ENCODE results near the gene BPIFB2.

BPIFB2 gene

GRCh38 chr20:33009214-33010132, 2.0 kb downstream of the BPIFB2 start:
- DNase-seq: no peak

GRCh38 chr20:33010133-33010504, 2.6 kb downstream of the BPIFB2 start:
- no peak for DNase-seq

GRCh38 chr20:33010674-33011449, 3.4 kb downstream of the BPIFB2 start:
- DNase-seq: no peak

- DNase-seq: no peak
Measured at GRCh38 chr20:33012327-33013189, 5.1 kb downstream of the BPIFB2 start.

GRCh38 chr20:33013701-33014326, 6.3 kb downstream of the BPIFB2 start:
- no peak for DNase-seq

GRCh38 chr20:33014336-33015113, 7.0 kb downstream of the BPIFB2 start:
- DNase-seq: no peak

- DNase-seq: no peak
Measured at GRCh38 chr20:33015114-33015484, 7.6 kb downstream of the BPIFB2 start.

GRCh38 chr20:33015700-33016580, 8.4 kb downstream of the BPIFB2 start:
- DNase-seq: no peak

GRCh38 chr20:33016581-33017109, 9.1 kb downstream of the BPIFB2 start:
- no peak for DNase-seq

GRCh38 chr20:33017542-33017941, 10.0 kb downstream of the BPIFB2 start:
- DNase-seq: no peak

- no peak for DNase-seq
Measured at GRCh38 chr20:33018169-33018931, 10.8 kb downstream of the BPIFB2 start.

GRCh38 chr20:33019465-33020277, 12.2 kb downstream of the BPIFB2 start:
- no peak for DNase-seq

GRCh38 chr20:33020278-33021161, 13.0 kb downstream of the BPIFB2 start:
- no peak for DNase-seq

GRCh38 chr20:33021879-33022278, 14.4 kb downstream of the BPIFB2 start:
- no peak for DNase-seq

- no peak for DNase-seq
Measured at GRCh38 chr20:33022289-33022688, 14.8 kb downstream of the BPIFB2 start.

- no peak for DNase-seq
Measured at GRCh38 chr20:33022694-33023438, 15.4 kb downstream of the BPIFB2 start.
